GM12878 (cell line): Measurements from ENCODE around the gene C1QL4. TPM values are rescaled to one million over a fixed set of nuclear protein-coding genes. Genes with fewer than 3 reads are reported as not detected.
A peak's percentile ranks its signal among the peaks of the same experiment; 100 is the strongest.

Experiments used
- ATAC-seq: fragments of 200-7000 bp; cut with Tn5 transposase; 3 replicates; pipeline ENCODE4 v1.9.1; 2020; ENCODE audit warnings: mild to moderate bottlenecking, moderate library complexity
- Bru-seq: library from RNA; stranded (reverse); fragments of 400-500 nt; gene quantifications from one replicate; lab custom pipeline; 2021; lab: Mats Ljungman, UMichigan
- BruChase-seq, 2 experiments: library from RNA; stranded (reverse); fragments of 400-500 nt; gene quantifications; one replicate each; lab custom pipeline; 2021; lab: Mats Ljungman, UMichigan
- BruUV-seq: library from RNA; stranded (reverse); fragments of 400-500 nt; replicated peaks from 2 replicates; lab custom pipeline; 2021; lab: Mats Ljungman, UMichigan
- CTCF ChIA-PET: fragments of 300-600 bp; sonication (Branson Sonifier 250); formaldehyde crosslinking; extraction: SDS; loops from one replicate; lab custom pipeline; 2021; ENCODE audit warnings: inconsistent platforms; lab: Yijun Ruan, JAX
- POLR2A ChIA-PET: fragments of 350-600 bp; formaldehyde crosslinking; extraction: SDS; loops from one replicate; lab custom pipeline; 2021; ENCODE audit warnings: inconsistent platforms; lab: Charles Lee
- RAD21 ChIA-PET: fragments of 300-600 bp; sonication (Branson Sonifier 250); formaldehyde crosslinking; loops from one replicate; lab custom pipeline; 2023; ENCODE audit warnings: antibody characterized with exemption; ENCODE audit not compliant: unreplicated experiment; lab: Charles Lee
- SMC1A ChIA-PET: fragments of 300-600 bp; sonication (Branson Sonifier 250); formaldehyde crosslinking; loops from one replicate; lab custom pipeline; 2023; ENCODE audit not compliant: unreplicated experiment, uncharacterized antibody; lab: Charles Lee
- DNase-seq: peaks from one replicate; pipeline ENCODE4 v3.0.0-alpha.2; 2011; ENCODE audit warnings: low read depth, low spot score
- FAIRE-seq: peaks from 3 replicates; lab custom pipeline; 2011; peaks lifted over from hg19 to GRCh38; lab: Jason Lieb, UNC
- H2AFZ ChIP-seq: 2 replicates; pipeline ENCODE4 v1.6.0; 2011; ENCODE audit warnings: low read depth, low read length, control low read depth; ENCODE audit not compliant: control insufficient read depth
- H3K27ac ChIP-seq: 2 replicates; pipeline ENCODE4 v1.5.1; 2011; ENCODE audit warnings: control low read depth; ENCODE audit not compliant: control insufficient read depth, insufficient read depth
- H3K27me3 ChIP-seq, 2 experiments: replicated peaks in 1 of 2; 2 replicates each; pipeline versions ENCODE4 v1.6.0 to v1.6.1; 2011; ENCODE audit warnings: low read length in 1 of 2; ENCODE audit not compliant: control insufficient read depth in 2 of 2, insufficient read depth in 2 of 2
- H3K36me3 ChIP-seq, 2 experiments: 2 replicates each; pipeline ENCODE4 v1.5.1; 2011; ENCODE audit warnings: low read length in 1 of 2; ENCODE audit not compliant: control insufficient read depth in 2 of 2, insufficient read depth in 2 of 2
- H3K4me1 ChIP-seq: 2 replicates; pipeline ENCODE4 v1.6.1; 2011; ENCODE audit warnings: mild to moderate bottlenecking, low read length, moderate library complexity, mixed read lengths; ENCODE audit not compliant: control insufficient read depth, insufficient read depth
- H3K4me2 ChIP-seq: 2 replicates; pipeline ENCODE4 v1.6.0; 2011; ENCODE audit warnings: control low read depth; ENCODE audit not compliant: control insufficient read depth, insufficient read depth
- H3K4me3 ChIP-seq: fragments of 200-600 bp; sonication (generic); 2 replicates; pipeline ENCODE4 v1.5.1; 2016
- H3K79me2 ChIP-seq: 2 replicates; pipeline ENCODE4 v1.6.0; 2011; ENCODE audit warnings: low read length; ENCODE audit not compliant: control insufficient read depth, insufficient read depth
- H3K9ac ChIP-seq: 2 replicates; pipeline ENCODE4 v1.8.0; 2011; ENCODE audit warnings: low read length, control low read depth, mixed read lengths; ENCODE audit not compliant: control insufficient read depth, insufficient read depth
- H3K9me3 ChIP-seq: replicated peaks from 3 replicates; pipeline ENCODE4 v1.5.1; 2011; ENCODE audit warnings: mild to moderate bottlenecking, low read length; ENCODE audit not compliant: control insufficient read depth, insufficient read depth
- H4K20me1 ChIP-seq: 2 replicates; pipeline ENCODE4 v1.6.0; 2011; ENCODE audit not compliant: control insufficient read depth, insufficient read depth
- BACH1 ChIP-seq: fragments of 450-650 bp; IDR thresholded peaks from 2 replicates; pipeline ENCODE4 v1.6.1; 2017; ENCODE audit warnings: mild to moderate bottlenecking, borderline replicate concordance
- CEBPB ChIP-seq, 2 experiments: fragments of 150-350 bp in 1 of 2; IDR thresholded peaks; 2 replicates each; pipeline ENCODE4 v1.6.1; 2012 to 2014; ENCODE audit warnings: low read depth in 2 of 2, low read length in 2 of 2, borderline replicate concordance in 1 of 2, inconsistent platforms in 1 of 2
- CHD4 ChIP-seq: fragments of 200-600 bp; sonication (generic); IDR thresholded peaks from 2 replicates; pipeline ENCODE4 v1.6.1; 2016; ENCODE audit warnings: mild to moderate bottlenecking
- ETV6 ChIP-seq, 2 experiments: fragments of 450-650 bp in 1 of 2; IDR thresholded peaks in 1 of 2; conservative IDR thresholded peaks in 1 of 2; 2 replicates each; pipeline ENCODE4 v1.6.1; 2014; ENCODE audit warnings: antibody characterized with exemption in 1 of 2, borderline replicate concordance in 1 of 2, low read depth in 1 of 2, mild to moderate bottlenecking in 1 of 2, moderate library complexity in 1 of 2
- FOXM1 ChIP-seq: IDR thresholded peaks from 2 replicates; pipeline ENCODE4 v1.6.1; 2012; ENCODE audit warnings: low read depth, mild to moderate bottlenecking, inconsistent platforms, low read length, moderate library complexity
- GATAD2B ChIP-seq: fragments of 450-650 bp; conservative IDR thresholded peaks from 2 replicates; pipeline ENCODE4 v1.6.1; 2017; ENCODE audit warnings: low read depth, mild to moderate bottlenecking, moderate library complexity
- IKZF2 ChIP-seq, 2 experiments: fragments of 450-650 bp; IDR thresholded peaks; 2 replicates each; pipeline ENCODE4 v1.6.1; 2017; ENCODE audit warnings: mild to moderate bottlenecking in 2 of 2, moderate library complexity in 2 of 2
- KAT2A ChIP-seq: conservative IDR thresholded peaks from 2 replicates; pipeline ENCODE4 v1.6.1; 2011; ENCODE audit warnings: low read depth, low read length; ENCODE audit not compliant: control insufficient read depth
- PAX5 ChIP-seq: IDR thresholded peaks from 2 replicates; pipeline ENCODE4 v1.6.1; 2011; ENCODE audit warnings: low read depth, low read length, borderline replicate concordance
- PML ChIP-seq: IDR thresholded peaks from 2 replicates; pipeline ENCODE4 v1.6.1; 2012; ENCODE audit warnings: low read length, inconsistent platforms
- POLR2AphosphoS5 ChIP-seq: IDR thresholded peaks from 2 replicates; pipeline ENCODE4 v1.6.1; 2011; ENCODE audit warnings: mild to moderate bottlenecking, low read length, inconsistent platforms
- POU2F2 ChIP-seq: IDR thresholded peaks from 3 replicates; pipeline ENCODE4 v1.6.1; 2011; ENCODE audit warnings: low read depth, mild to moderate bottlenecking, low read length, borderline replicate concordance
- RELA ChIP-seq: fragments of 450-650 bp; IDR thresholded peaks from 2 replicates; pipeline ENCODE4 v1.8.0; 2014; ENCODE audit warnings: borderline replicate concordance; ENCODE audit not compliant: partially characterized antibody
- RFX5 ChIP-seq: IDR thresholded peaks from 2 replicates; pipeline ENCODE4 v1.6.1; 2011; ENCODE audit warnings: low read depth, low read length, improper control_type of control experiment
- SMC3 ChIP-seq: IDR thresholded peaks from 2 replicates; pipeline ENCODE4 v1.6.1; 2011; ENCODE audit warnings: low read length, improper control_type of control experiment, borderline replicate concordance
- ZNF217 ChIP-seq: fragments of 450-650 bp; IDR thresholded peaks from 2 replicates; pipeline ENCODE4 v1.6.1; 2017; ENCODE audit warnings: antibody characterized with exemption, mild to moderate bottlenecking
- WGBS: methylation state at CpG from one replicate; pipeline ENCODE4 v1.1.6; 2016; ENCODE audit warnings: low lambda C conversion rate; ENCODE audit not compliant: insufficient replicate concordance, insufficient coverage; ENCODE audit errors: missing lambda C conversion rate; 5-methylcytosine and 5-hydroxymethylcytosine counted together
- in situ Hi-C: fragments of 300-500 bp; cut with MboI; formaldehyde crosslinking; loops from 9 replicates; pipeline ENCODE4 v1.14.3; 2018; ENCODE audit warnings: mixed read lengths
- intact Hi-C: fragments of 100-400 bp; cut with micrococcal nuclease; formaldehyde crosslinking; loops from one replicate; pipeline ENCODE4 v1.14.2; 2022; ENCODE audit not compliant: unreplicated experiment
- long read RNA-seq, 2 experiments: library from polyadenylated mRNA; unstranded; transcript quantifications; one replicate each; pipeline ENCODE4 v2.0.0, GENCODE V29; 2019 to 2020
- polyA minus RNA-seq, 3 experiments: library from RNA; depleted of rRNA, polyadenylated mRNA; stranded (reverse); fragments of >200 nt; gene quantifications; 2 replicates each; pipeline ENCODE4 v1.2.3, GENCODE V29; 2011
- polyA plus RNA-seq, 11 experiments: library from polyadenylated mRNA; depleted of rRNA in 4 of 11; unstranded in 6 of 11; stranded (reverse) in 5 of 11; fragments of >200 nt; fragmentation: Nextera tagmentation in 4 of 11; fragmentation: Illumina TruSeq in 1 of 11; extraction: Ambion mirVana in 4 of 11; extraction: Trizol in 1 of 11; gene quantifications; 1 replicate in 1 of 11; 2 replicates in 10 of 11; pipeline versions ENCODE4 v1.2.1 to v1.2.3, GENCODE V29; 2011 to 2016; ENCODE audit warnings: inconsistent platforms in 2 of 11, missing spikeins in 2 of 11, low read depth in 1 of 11
- total RNA-seq, 4 experiments: library from RNA; depleted of rRNA in 3 of 4; stranded (reverse); fragments of >200 nt in 3 of 4; fragmentation: Illumina TruSeq in 1 of 4; extraction: Trizol in 1 of 4; gene quantifications; 2 replicates each; pipeline versions ENCODE4 v1.2.1 to v1.2.3, GENCODE V29; 2013 to 2021
- TF ChIP-seq, protein P1 (sequence below): fragments of 450-650 bp; formaldehyde crosslinking; IDR thresholded peaks from 2 replicates; pipeline ENCODE4 v1.4.0; 2020; ENCODE audit warnings: mild to moderate bottlenecking, moderate library complexity

The C1QL4 gene
- total RNA-seq (2013; cell fraction: nucleolus; rRNA removed) = not detected in 2 replicates
- total RNA-seq (2014; rRNA removed) = not detected in 2 replicates
- not detected in 2 replicates for total RNA-seq (2014; rRNA removed; fragmentation: Illumina TruSeq; extraction: Trizol)
- not detected in 2 replicates for total RNA-seq (2021)
- not detected for polyA plus RNA-seq (2011; ENCODE audit: low read depth)
- not detected in 2 replicates for polyA plus RNA-seq (2011; rRNA removed)
- polyA plus RNA-seq (2011; cell fraction: cytosol; rRNA removed) = 0.03 TPM in 1 of 2 replicates, not detected in the other
- polyA plus RNA-seq (2011; cell fraction: nucleus; rRNA removed) = 0.06 and 0.13 TPM in 2 replicates
- 0.12 and 0.13 TPM in 2 replicates for polyA plus RNA-seq (2012)
- polyA plus RNA-seq (2014; fragmentation: Illumina TruSeq; extraction: Trizol) = not detected in 2 replicates
- not detected for polyA plus RNA-seq (2014; fragmentation: Nextera tagmentation; extraction: Ambion mirVana)
- 0.05 TPM in 1 of 2 replicates, not detected in the other for polyA plus RNA-seq (2014; rRNA removed)
- polyA plus RNA-seq (2016; fragmentation: Nextera tagmentation; extraction: Ambion mirVana) = not detected
- not detected in 2 replicates for polyA minus RNA-seq (2011; rRNA and poly(A)+ RNA removed)
- not detected in 2 replicates for polyA minus RNA-seq (2011; cell fraction: cytosol; rRNA and poly(A)+ RNA removed)
- polyA minus RNA-seq (2011; cell fraction: nucleus; rRNA and poly(A)+ RNA removed) = 0.19 TPM in 1 of 2 replicates, not detected in the other
- Bru-seq, nascent RNA = not detected
- not detected for BruChase-seq, experiment 1, labeled RNA remaining after a 6-hour chase
- percentile 12 among the genes with signal in this experiment for BruChase-seq, experiment 2, labeled RNA remaining after a 2-hour chase
- long read RNA-seq, experiment 1 = 0 reads
- long read RNA-seq, experiment 2 = 0 reads

DNA sequence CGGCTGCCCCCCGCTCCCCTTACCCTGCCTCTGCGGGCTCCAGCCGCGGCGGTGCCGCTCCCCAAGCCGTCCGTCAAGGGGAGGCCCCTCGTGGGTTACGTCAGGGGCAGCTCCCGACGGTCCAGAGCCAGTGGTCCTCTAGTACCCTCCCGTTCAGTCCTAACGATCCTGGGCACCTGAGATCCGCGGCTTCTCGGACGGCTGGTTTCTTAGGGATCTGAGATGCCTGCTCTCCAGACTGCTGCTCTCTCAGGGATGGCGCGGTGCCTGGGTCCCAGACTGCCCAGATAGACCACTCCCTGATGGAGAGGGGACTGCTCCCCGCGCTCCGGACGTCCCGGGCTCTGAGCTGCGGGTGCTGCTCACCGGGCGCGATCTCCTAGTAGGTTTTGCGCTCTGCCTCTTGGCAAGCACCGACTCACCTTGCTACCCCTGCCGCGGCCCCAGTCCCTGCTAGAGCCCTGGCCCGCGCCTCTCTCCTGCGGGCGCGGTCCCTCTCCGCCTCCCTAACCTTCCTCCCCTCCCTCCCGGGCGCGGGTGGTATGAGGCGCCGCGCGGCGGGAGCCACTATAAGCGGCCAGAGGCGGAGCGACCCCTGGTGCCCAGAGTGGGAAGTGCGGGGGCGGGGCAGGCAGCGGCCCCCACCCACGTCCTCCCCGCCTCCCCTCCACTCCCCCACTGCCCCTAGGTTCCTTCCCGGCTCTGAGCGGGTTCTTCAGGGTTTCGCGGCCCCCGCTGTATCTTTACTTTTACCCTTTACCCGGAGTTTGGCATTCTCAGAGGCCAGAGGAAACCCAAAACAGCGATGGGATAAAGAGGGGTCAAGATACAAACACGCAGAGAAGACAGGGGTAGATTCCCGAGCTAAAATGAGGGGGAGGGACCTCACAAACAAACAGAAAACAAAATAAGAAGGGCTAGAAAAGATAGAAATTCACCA lies at the start of gene C1QL4:
C1QL4 (minus strand) TSS at position 544 of the 940 bp plus-strand sequence. CDS start 711 bp downstream, outside the sequence.
- ChIA-PET RAD21 (interaction anchor here (0.7 kb wide), 1 partner anchor 230 kb away, joined by 3 read pairs; no protein-coding TSS in a partner anchor), SMC1A (no interaction called here), POLR2A (no interaction called here), CTCF (interaction anchor here (0.9 to 4.7 kb wide), 4 partner anchors 14 to 52 kb away, joined by 3 to 25 read pairs (median 6); partner anchors contain the start of gene TROAP)
- ATAC-seq (peak; percentile 79), DNase-seq (no peak), FAIRE-seq (no peak)
- H3K36me3 ChIP-seq = no peaks in the 10 kb centered on the region
- intact Hi-C loops (no loop called here), in situ Hi-C loops (loop anchor here (5.0 kb wide), 1 partner anchor 50 kb away; no protein-coding TSS in a partner anchor)
- H3K9me3 ChIP-seq = no peaks in the 10 kb centered on the region; the same call in 2 of the 3 replicates
- H3K27ac ChIP-seq = no peak within 1 kb of the TSS
- H3K4me3 ChIP-seq = peak within 1 kb of the TSS; percentile 48
- BruUV-seq = no TSS peak
- H3K27me3 ChIP-seq = peaks cover 15 to 23% of the 10 kb centered on the region in 2 experiments
- H2AFZ ChIP-seq = peak within 1 kb of the TSS; percentile 1; the same call in 1 of the 2 replicates
- WGBS = 21% methylated on average over 47 of the region's 65 CpGs
- no peaks in the 10 kb centered on the region for H3K4me1 ChIP-seq
- H4K20me1 ChIP-seq = no peaks in the 10 kb centered on the region; the same call in 1 of the 2 replicates
- no peak within 1 kb of the TSS for H3K9ac ChIP-seq
- peak within 1 kb of the TSS; percentile 66 for H3K4me2 ChIP-seq
- no peaks in the 10 kb centered on the region for H3K79me2 ChIP-seq
- no peak for TF ChIP-seq CEBPB (IDR thresholded peaks at IDR 0.05; ENCODE audit: borderline replicate concordance in 1 of 2, low read depth in 2 of 2, low read length in 2 of 2)
- no peak for TF ChIP-seq ETV6 (conservative IDR thresholded peaks at IDR 0.05 in 1 of 2, IDR thresholded peaks at IDR 0.05 in 1 of 2; ENCODE audit: borderline replicate concordance in 1 of 2, low read depth in 1 of 2)
- TF ChIP-seq BACH1 = no peak
- no peak for TF ChIP-seq POLR2AphosphoS5
- TF ChIP-seq GATAD2B = no peak
- TF ChIP-seq CHD4 = no peak
- TF ChIP-seq PAX5 = no peak
- no peak for TF ChIP-seq IKZF2 (IDR thresholded peaks at IDR 0.05)
- TF ChIP-seq RELA = no peak
- no peak for TF ChIP-seq FOXM1
- TF ChIP-seq, protein P1, sequence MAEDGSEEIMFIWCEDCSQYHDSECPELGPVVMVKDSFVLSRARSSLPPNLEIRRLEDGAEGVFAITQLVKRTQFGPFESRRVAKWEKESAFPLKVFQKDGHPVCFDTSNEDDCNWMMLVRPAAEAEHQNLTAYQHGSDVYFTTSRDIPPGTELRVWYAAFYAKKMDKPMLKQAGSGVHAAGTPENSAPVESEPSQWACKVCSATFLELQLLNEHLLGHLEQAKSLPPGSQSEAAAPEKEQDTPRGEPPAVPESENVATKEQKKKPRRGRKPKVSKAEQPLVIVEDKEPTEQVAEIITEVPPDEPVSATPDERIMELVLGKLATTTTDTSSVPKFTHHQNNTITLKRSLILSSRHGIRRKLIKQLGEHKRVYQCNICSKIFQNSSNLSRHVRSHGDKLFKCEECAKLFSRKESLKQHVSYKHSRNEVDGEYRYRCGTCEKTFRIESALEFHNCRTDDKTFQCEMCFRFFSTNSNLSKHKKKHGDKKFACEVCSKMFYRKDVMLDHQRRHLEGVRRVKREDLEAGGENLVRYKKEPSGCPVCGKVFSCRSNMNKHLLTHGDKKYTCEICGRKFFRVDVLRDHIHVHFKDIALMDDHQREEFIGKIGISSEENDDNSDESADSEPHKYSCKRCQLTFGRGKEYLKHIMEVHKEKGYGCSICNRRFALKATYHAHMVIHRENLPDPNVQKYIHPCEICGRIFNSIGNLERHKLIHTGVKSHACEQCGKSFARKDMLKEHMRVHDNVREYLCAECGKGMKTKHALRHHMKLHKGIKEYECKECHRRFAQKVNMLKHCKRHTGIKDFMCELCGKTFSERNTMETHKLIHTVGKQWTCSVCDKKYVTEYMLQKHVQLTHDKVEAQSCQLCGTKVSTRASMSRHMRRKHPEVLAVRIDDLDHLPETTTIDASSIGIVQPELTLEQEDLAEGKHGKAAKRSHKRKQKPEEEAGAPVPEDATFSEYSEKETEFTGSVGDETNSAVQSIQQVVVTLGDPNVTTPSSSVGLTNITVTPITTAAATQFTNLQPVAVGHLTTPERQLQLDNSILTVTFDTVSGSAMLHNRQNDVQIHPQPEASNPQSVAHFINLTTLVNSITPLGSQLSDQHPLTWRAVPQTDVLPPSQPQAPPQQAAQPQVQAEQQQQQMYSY (CRISPR knock-in tag) = no peak
- no peak for TF ChIP-seq RFX5
- TF ChIP-seq POU2F2 = no peak
- TF ChIP-seq KAT2A = no peak
- no peak for TF ChIP-seq PML
- peak; percentile 50; the same call in 1 of the 2 replicates for TF ChIP-seq SMC3
- TF ChIP-seq ZNF217 = no peak
